ENCODE results near the gene SEPTIN3.
A peak's percentile ranks its signal among the peaks of the same experiment; 100 is the strongest.
"Not testable (repeated sequence)": the region's sequence is repeated elsewhere in the genome, so short reads cannot be mapped to it uniquely, and the experiment has no call there.

Gene SEPTIN3

DNA sequence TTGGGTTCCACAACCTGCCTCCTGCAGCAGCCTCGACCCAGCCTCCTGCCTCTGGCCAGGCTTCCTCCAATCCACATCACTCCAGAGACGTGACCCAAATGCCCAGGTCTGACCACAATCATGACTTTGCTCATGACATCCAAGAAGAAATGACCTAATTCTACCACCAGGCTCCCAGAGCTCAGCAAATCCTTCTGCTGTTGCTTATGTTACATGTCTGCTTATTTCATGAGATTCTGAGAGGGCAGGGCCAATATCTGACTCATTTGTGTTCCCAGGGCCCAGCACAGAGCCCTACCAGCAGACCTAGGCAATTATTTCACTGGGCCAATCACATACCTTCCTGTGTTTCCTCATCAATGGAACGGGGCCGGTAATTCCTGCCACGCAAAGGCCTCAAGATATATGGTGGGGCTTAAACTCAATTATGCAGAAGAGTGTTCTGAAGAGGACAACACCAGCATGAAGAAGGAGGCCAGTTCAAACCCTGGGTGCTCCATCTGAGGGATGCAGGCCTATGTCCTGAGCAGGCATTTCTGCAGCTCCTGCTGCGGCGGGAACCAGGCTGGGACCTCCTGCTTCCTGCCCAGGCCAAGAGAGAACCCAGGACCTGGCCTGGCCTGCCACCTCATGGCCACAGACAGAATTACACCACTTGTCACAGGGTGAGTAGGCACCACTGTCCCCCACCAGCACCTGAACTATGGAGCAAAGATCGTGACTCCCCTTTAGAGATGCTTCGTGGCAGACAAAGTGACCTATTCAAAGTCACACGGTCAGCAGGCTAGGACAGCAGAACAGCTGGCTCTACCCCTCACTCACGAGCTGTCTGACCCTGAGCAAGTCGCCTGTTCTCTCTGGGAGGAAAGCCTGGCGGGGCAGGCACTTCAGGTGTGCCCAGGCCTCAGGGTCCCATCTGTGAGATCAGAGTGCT is 28.1 kb upstream of the SEPTIN3 start:
- DNase-seq = peak; percentile 88

DNA sequence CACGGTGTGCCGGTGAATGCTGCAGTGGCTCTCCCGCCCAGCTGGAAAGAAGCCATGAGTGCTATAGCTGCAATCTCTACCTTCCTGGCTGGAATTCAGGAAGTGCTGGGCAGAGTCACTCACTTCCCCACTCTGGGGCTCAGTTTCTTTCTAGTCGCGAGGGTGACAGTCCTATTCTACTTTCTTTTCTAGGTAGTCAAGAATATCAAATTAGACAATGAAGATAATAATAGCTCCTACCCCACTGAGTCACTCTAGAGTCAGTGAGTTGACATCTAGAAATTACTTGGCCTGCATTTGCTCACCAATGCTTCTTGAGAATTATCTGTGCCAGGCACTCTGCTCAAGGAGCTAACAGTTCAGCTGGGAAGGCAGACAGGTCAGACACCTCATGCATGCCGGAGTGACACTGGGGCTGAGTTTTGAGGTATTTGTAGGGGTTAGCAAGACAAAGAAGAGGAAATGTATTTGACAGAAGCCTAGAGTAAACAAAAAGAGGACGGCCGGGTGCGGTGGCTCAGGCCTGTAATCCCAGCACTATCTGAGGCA is 25.5 kb upstream of the SEPTIN3 start:
- DNase-seq = no peak

DNA sequence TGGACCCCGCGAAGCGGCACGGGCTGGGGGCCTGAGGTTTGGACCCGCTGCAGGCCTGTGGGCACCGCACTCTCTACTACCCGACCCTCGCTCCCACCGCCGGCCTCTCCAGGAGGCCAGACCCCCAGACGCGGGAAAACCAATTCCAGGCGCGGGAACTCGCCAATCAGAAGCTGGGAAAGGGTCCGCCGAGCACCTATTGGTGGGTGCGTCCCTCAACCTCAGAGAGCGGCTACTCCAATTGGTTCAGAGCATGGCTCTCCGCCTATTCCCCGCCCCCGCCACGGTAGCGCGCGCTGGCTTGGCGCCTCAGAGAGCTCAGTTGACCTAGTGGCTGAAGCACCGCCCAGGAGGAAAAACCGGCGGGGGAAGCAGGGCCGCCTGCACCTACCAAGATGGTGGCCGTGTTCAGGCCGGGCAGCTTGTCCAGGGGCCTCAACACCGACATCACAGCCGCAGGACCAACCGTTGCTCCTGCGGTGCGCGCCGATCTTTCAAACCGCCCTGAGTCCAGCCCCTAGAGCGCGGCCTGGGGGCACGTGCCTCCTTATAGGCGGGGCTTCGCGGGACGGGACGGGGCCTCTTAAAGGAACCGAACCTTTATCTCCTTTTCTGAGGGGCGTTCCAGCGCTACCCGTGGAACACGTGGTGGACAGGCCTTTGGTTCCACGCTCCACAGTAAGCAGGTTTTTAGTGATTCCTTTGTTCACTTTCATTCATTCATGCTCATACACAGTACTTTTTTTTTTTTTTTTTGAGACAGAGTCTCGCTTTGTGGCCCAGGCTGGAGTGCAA is 22.4 kb upstream of the SEPTIN3 start, which contains the start of gene CENPM:
Gene CENPM (minus strand): TSS at position 524 of the 795 bp plus-strand sequence. CDS start 76 bp downstream, at position 448.
- peak; percentile 88 for DNase-seq

GRCh38 chr22:41947424-41948080 is 21.7 kb upstream of the SEPTIN3 start:
- DNase-seq = no peak

DNA sequence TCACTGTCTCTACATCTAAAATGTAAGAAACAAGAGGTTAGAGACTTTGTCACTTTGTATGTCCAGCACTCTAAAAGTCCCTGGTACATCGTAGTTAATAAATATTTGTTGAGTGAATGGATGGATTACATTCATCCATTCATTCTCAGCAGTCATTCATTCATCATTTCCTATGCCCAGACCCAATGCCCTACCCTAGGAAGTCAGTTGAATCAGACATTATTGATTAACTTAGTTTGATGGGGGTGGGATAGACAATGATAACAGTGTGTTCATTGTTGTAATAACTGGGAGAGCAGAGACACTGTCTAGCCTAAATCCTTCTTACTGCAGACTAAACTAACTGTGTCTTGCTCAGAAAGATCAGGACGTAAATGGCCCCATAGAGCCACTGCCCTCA is 21.1 kb upstream of the SEPTIN3 start:
- no peak for DNase-seq

- DNase-seq = not testable (repeated sequence)
Observed at GRCh38 chr22:41948928-41949296, 20.3 kb upstream of the SEPTIN3 start.

GRCh38 chr22:41949297-41949965 is 19.8 kb upstream of the SEPTIN3 start:
- DNase-seq = no peak

DNA sequence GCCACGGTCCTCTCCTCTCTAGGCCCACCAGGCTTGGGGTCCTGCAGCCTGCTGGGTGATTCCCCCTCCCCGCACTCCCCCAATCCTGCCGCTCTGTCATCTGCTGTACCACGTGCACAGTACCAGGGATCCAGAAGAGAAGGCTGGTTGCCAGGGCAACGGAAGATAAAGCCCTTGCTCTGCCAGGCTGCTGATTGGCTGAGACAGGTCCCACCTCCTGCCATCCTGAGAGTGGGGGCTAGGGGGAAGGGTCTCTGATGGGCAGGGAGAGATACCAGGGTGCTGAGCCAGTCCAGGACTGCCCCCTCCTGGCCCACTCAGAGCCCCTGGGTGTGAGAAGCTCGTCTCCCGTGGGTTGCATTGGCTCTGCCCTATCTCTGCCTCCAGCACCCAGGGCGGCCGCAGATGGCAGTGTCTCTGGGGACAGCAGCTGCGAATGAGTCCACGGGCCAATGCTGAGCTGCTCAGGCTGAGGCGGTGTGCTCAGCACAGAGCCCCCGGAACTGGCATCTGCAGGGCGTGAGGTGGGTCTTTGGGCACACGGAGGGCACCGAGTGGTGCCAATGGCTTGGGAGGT is 17.3 kb upstream of the SEPTIN3 start, which contains the start of gene SMIM45:
Gene SMIM45 (plus strand): TSS at position 253 of the 577 bp plus-strand sequence.
- no peak for DNase-seq

GRCh38 chr22:41952713-41953112 is 16.5 kb upstream of the SEPTIN3 start:
- DNase-seq = no peak

DNA sequence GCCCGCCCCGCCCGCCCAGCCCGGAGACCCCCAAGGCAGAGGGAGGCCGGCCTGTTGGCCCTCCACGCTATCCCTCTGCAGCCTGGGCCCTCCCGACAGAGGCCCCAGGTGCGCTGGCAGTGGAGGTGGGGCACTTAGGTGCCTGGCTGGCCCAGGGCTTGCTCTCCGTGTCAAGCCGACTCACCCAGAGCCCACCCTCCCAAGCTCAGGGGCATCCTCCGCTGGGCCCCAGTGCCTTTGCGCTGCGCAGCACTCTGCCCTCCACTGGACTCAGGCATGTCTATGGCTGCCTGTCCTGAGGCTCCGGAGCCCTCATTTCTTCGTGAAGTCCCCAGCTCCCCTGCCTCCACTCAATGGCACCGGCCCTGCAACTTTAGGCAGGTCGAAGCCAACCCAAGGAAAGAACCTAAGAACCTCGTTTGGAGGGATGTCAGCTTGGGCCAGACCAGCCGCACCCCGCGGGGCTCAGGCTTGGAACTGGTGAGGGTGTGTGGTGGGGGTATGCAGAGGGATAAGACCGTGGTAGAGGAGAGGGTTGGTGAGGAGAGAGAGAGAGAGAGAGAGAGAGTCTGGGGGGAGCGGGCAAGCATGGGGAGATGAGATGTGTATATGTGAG is 11.2 kb upstream of the SEPTIN3 start:
- no peak for DNase-seq

DNA sequence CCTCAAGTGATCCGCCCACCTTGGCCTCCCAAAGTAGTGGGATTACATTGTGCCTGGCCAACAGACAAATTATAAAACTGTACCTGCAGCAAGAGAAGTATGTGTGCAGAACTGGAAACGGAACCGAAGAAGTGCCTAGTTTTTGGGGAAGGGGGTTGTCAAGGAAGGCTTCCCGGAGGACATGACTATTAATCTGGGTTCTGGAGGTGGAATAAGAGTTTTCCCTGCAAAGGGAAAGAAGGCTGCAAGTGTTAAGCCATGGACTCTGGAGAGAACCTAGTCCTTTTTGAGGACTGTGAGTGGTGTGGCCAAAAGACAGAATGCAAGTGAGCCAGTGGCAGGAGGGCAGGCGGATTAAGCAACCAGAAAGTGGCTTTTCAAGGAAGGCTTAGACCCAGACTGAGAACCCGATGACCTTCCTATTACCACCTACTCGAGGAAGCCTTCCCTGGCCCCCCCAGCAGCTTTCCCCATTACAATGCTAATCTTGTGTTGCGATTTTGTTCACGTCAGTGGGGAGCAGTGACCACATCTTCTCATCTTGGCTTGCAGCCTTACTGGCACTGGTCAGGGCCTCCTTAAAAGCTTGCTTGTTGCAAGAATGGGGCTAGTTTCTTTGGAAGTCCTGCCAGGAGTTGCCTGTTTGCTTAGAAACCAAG is 5.7 kb upstream of the SEPTIN3 start:
- no peak for DNase-seq

- no peak for DNase-seq
Observed at GRCh38 chr22:41964112-41964491, 5.1 kb upstream of the SEPTIN3 start.

GRCh38 chr22:41966225-41966606 is 3.0 kb upstream of the SEPTIN3 start:
- DNase-seq = no peak

GRCh38 chr22:41966607-41967240 is 2.5 kb upstream of the SEPTIN3 start:
- peak; percentile 54 for DNase-seq

DNA sequence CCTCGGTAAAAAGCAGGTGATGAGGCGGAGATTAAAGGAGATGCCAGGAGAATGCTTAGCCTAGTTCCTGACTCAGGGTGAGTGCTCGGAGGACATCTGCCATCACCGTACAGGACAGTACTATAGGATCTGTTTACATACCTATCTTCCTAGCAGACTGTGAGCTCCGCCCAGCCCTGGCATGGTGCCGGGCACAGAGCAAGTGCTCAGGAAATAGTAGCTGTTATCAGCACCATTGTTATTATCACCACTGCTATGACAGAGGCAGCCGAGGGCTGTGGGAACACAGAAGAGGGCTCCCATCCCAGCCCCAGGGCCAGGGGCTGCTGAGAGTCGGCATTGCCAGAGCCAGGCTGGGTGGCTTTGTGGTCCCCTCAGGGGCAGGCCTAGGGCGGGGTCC is 642 bp upstream of the SEPTIN3 start:
- no peak for DNase-seq

- no peak for DNase-seq
Observed at GRCh38 chr22:41970601-41971000, 1.4 kb downstream of the SEPTIN3 start.

DNA sequence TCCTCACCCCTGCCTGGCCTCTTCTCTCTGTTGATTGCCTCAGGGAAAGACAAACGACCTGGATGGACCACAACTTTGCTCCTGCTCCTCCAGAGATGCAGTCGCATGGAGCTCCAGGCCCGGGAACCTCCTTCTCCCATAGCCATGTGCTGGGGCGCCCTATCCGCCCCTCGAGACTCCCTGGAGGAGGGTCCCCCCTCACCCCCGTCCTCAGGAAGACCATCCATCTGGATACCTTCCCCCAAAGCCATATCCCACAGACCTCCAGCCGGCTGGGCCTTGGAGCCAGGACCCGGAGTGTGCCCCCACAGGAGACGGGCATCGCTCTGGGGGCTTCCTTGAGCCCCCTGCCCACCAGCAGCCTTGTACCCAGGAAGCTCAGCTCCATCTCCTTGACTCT is 2.2 kb downstream of the SEPTIN3 start:
- no peak for DNase-seq

GRCh38 chr22:41974691-41975290 is 5.5 kb downstream of the SEPTIN3 start:
- DNase-seq = no peak

DNA sequence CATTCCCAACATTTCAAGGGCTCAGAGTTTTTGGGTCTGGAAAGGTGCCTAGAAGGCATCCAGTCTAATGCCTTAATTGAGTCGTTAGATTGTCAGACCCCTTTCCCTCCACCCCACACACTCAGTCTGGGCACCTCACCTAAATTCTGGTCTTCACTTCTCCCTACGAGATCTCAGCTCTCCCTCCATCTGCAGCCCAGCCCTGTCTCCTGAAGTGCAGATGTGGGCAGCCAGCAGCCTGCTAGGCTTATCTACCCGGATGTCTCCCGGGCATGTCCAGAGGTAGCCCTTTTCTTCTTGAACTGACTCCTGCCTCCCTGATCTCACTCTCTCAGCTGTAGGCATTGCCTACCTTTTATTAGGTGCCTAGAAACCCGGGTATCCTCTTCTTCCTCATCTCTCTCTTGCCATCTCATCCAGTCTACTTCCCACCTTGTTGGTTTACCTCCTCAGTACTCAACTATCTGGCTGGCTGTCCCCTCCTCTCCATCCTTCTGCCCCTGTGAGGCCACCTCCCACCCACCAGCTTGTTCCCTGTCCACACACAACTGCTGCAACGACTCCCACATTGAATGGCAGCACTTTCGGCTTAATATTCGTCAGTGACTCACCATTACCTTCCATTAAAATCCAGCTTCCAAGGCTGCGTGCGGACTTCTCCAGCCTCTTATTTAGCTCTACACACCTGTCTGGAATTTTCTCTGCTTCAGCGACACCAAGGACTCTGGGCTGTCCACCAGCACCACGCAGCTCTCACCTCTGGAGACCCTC is 6.2 kb downstream of the SEPTIN3 start:
- DNase-seq = no peak
